DOHH2 (cell line): Measurements from ENCODE around the gene KIF26B.

Experiments used
- H3F3A ChIP-seq: fragments of 200-600 bp; sonication (generic), shearing (Covaris generic); 2 replicates; pipeline ENCODE4 v1.6.0; 2016; ENCODE audit warnings: antibody characterized with exemption, mild to moderate bottlenecking; ENCODE audit not compliant: control insufficient read depth, insufficient read depth
- H3K27ac ChIP-seq: fragments of 200-600 bp; sonication (generic); 2 replicates; pipeline ENCODE4 v1.5.1; 2014; ENCODE audit warnings: low read depth, mild to moderate bottlenecking, low read length, moderate library complexity
- H3K27me3 ChIP-seq: fragments of 200-600 bp; sonication (generic); 2 replicates; pipeline ENCODE4 v1.6.1; 2014; ENCODE audit warnings: mild to moderate bottlenecking, low read length, mixed read lengths; ENCODE audit not compliant: control insufficient read depth
- H3K36me3 ChIP-seq: fragments of 200-600 bp; sonication (generic); 2 replicates; pipeline ENCODE4 v1.6.1; 2014; ENCODE audit warnings: mild to moderate bottlenecking, low read length, moderate library complexity, mixed read lengths; ENCODE audit not compliant: control insufficient read depth
- H3K4me1 ChIP-seq: fragments of 200-600 bp; sonication (generic); 2 replicates; pipeline ENCODE4 v1.6.1; 2014; ENCODE audit warnings: mild to moderate bottlenecking, low read length, mixed read lengths; ENCODE audit not compliant: control insufficient read depth
- H3K4me2 ChIP-seq: fragments of 200-600 bp; sonication (generic); 2 replicates; pipeline ENCODE4 v1.6.0; 2014; ENCODE audit warnings: mild to moderate bottlenecking, low read length, moderate library complexity
- H3K4me3 ChIP-seq: fragments of 200-600 bp; sonication (generic); 2 replicates; pipeline ENCODE4 v1.5.1; 2014; ENCODE audit warnings: mild to moderate bottlenecking, low read length, mixed read lengths
- H3K79me2 ChIP-seq: fragments of 200-600 bp; sonication (generic); 2 replicates; pipeline ENCODE4 v1.6.1; 2014; ENCODE audit warnings: mild to moderate bottlenecking, low read length, mixed read lengths; ENCODE audit not compliant: control insufficient read depth
- H3K9me2 ChIP-seq: fragments of 200-600 bp; sonication (generic); replicated peaks from 2 replicates; pipeline ENCODE4 v1.6.1; 2014; ENCODE audit warnings: mild to moderate bottlenecking, low read length, mixed read lengths; ENCODE audit not compliant: control insufficient read depth
- H3K9me3 ChIP-seq: fragments of 200-600 bp; sonication (generic); 2 replicates; pipeline ENCODE4 v1.6.1; 2014; ENCODE audit warnings: antibody characterized with exemption, low read length, mixed read lengths; ENCODE audit not compliant: control insufficient read depth, insufficient read depth
- H4K20me1 ChIP-seq: fragments of 200-600 bp; sonication (generic); 2 replicates; pipeline ENCODE4 v1.6.0; 2014; ENCODE audit warnings: low read depth, mild to moderate bottlenecking, antibody characterized with exemption, low read length, moderate library complexity; ENCODE audit not compliant: control insufficient read depth, insufficient read depth
- EZH2phosphoT487 ChIP-seq: fragments of 200-600 bp; sonication (generic); IDR thresholded peaks from 2 replicates; pipeline ENCODE4 v1.6.1; 2017; ENCODE audit warnings: borderline replicate concordance, mild to moderate bottlenecking, antibody characterized with exemption, low read length, moderate library complexity, mixed read lengths
- TF ChIP-seq, protein P1 (sequence below): fragments of 200-600 bp; sonication (generic); IDR thresholded peaks from one replicate; pipeline ENCODE4 v1.5.1; 2014; ENCODE audit warnings: antibody characterized with exemption, mild to moderate bottlenecking, low read depth, low read length; ENCODE audit not compliant: poor library complexity, severe bottlenecking

KIF26B gene

DNA sequence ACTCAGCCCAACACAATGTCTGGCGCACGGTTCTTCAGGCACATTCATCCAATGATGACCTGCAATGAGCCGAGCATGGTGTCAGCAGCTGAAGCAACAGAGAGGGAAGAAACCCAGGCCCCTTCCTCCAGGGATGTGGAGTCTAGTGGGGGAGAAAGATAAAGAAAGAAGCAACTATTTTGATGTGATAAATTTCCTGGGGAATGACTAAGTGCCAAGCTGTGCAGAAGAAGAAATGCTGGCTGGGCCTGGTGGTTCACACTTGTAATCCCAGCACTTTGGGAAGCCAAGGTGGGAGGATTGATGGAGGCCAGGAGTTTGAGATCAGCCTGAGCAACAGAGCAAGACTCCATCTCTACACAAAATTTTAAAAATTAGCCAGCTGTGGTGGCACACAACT is 561.8 kb downstream of the KIF26B start:
- Histone ChIP-seq H3K36me3 (no peaks in the 10 kb centered on the region), H3F3A (no peaks in the 10 kb centered on the region), H3K27ac (no peak overlapping the region), H4K20me1 (no peaks in the 10 kb centered on the region), H3K79me2 (no peaks in the 10 kb centered on the region), H3K9me2 (no peaks in the 10 kb centered on the region), H3K4me1 (no peaks in the 10 kb centered on the region), H3K4me2 (no peak overlapping the region), H3K27me3 (no peaks in the 10 kb centered on the region), H3K4me3 (no peak overlapping the region), H3K9me3 (no peaks in the 10 kb centered on the region)
- no peak for TF ChIP-seq EZH2phosphoT487
- TF ChIP-seq, protein P1, sequence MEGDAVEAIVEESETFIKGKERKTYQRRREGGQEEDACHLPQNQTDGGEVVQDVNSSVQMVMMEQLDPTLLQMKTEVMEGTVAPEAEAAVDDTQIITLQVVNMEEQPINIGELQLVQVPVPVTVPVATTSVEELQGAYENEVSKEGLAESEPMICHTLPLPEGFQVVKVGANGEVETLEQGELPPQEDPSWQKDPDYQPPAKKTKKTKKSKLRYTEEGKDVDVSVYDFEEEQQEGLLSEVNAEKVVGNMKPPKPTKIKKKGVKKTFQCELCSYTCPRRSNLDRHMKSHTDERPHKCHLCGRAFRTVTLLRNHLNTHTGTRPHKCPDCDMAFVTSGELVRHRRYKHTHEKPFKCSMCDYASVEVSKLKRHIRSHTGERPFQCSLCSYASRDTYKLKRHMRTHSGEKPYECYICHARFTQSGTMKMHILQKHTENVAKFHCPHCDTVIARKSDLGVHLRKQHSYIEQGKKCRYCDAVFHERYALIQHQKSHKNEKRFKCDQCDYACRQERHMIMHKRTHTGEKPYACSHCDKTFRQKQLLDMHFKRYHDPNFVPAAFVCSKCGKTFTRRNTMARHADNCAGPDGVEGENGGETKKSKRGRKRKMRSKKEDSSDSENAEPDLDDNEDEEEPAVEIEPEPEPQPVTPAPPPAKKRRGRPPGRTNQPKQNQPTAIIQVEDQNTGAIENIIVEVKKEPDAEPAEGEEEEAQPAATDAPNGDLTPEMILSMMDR = no peak

- no peaks in the 10 kb centered on the region for H4K20me1 ChIP-seq
- no peaks in the 10 kb centered on the region for H3K9me3 ChIP-seq
- no peaks in the 10 kb centered on the region for H3F3A ChIP-seq
- no peaks in the 10 kb centered on the region for H3K9me2 ChIP-seq
- H3K27me3 ChIP-seq = no peaks in the 10 kb centered on the region
- no peak overlapping the region for H3K4me2 ChIP-seq
- TF ChIP-seq, protein P1 = no peak
- TF ChIP-seq EZH2phosphoT487 = no peak
- no peak overlapping the region for H3K27ac ChIP-seq
- no peak overlapping the region for H3K4me3 ChIP-seq
- H3K79me2 ChIP-seq = no peaks in the 10 kb centered on the region
- no peaks in the 10 kb centered on the region for H3K36me3 ChIP-seq
- H3K4me1 ChIP-seq = no peaks in the 10 kb centered on the region
Observed at GRCh38 chr1:245717611-245718010, 562.8 kb downstream of the KIF26B start.

GRCh38 chr1:245718123-245718522 is 563.3 kb downstream of the KIF26B start:
- H3K4me1 ChIP-seq = no peaks in the 10 kb centered on the region
- H3K36me3 ChIP-seq = no peaks in the 10 kb centered on the region
- H3K4me2 ChIP-seq = no peak overlapping the region
- no peaks in the 10 kb centered on the region for H3K9me2 ChIP-seq
- H3K27ac ChIP-seq = no peak overlapping the region
- TF ChIP-seq, protein P1 = no peak
- no peak for TF ChIP-seq EZH2phosphoT487
- H3K79me2 ChIP-seq = no peaks in the 10 kb centered on the region
- H3F3A ChIP-seq = no peaks in the 10 kb centered on the region
- no peaks in the 10 kb centered on the region for H3K27me3 ChIP-seq
- no peaks in the 10 kb centered on the region for H4K20me1 ChIP-seq
- no peak overlapping the region for H3K4me3 ChIP-seq
- no peaks in the 10 kb centered on the region for H3K9me3 ChIP-seq

DNA sequence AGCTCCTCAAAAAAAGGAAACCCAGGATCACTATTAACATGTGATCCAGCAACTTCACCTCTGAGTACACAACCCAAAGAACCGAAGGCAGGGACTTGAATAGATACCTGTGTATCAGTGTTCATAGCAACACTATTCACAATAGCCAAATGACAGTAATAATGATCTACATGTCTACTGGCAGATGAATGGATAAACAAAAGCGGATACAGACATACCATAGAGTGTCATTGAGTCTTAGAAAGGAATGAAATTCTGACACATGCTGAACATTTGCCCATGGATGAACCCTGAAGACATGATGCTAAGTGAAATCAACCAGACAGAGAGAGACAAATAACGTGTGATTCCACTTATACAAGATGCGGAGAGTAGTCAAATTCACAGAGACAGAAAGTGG is 564.2 kb downstream of the KIF26B start:
- no peak overlapping the region for H3K4me2 ChIP-seq
- no peak overlapping the region for H3K4me3 ChIP-seq
- no peaks in the 10 kb centered on the region for H4K20me1 ChIP-seq
- H3F3A ChIP-seq = no peaks in the 10 kb centered on the region
- no peaks in the 10 kb centered on the region for H3K9me3 ChIP-seq
- no peaks in the 10 kb centered on the region for H3K4me1 ChIP-seq
- H3K27me3 ChIP-seq = no peaks in the 10 kb centered on the region
- H3K79me2 ChIP-seq = no peaks in the 10 kb centered on the region
- no peaks in the 10 kb centered on the region for H3K36me3 ChIP-seq
- H3K27ac ChIP-seq = no peak overlapping the region
- no peaks in the 10 kb centered on the region for H3K9me2 ChIP-seq
- TF ChIP-seq, protein P1 = no peak
- TF ChIP-seq EZH2phosphoT487 = no peak
